GM19455 (cell line): ENCODE measurements around the gene EXOC3L2.
"Not testable (repeated sequence)": the region's sequence is repeated elsewhere in the genome, so short reads cannot be mapped to it uniquely, and the experiment has no call there.

Source experiments
- ATAC-seq: cut with Tn5 transposase; IDR thresholded peaks from one replicate; pipeline ENCODE4 v1.9.1; 2021; ENCODE audit not compliant: unreplicated experiment

The EXOC3L2 gene

GRCh38 chr19:45256836-45257235 lies 11.6 kb upstream of the EXOC3L2 start:
- ATAC-seq = no peak

- no peak for ATAC-seq
Observed at GRCh38 chr19:45255611-45256157, 10.5 kb upstream of the EXOC3L2 start.

DNA sequence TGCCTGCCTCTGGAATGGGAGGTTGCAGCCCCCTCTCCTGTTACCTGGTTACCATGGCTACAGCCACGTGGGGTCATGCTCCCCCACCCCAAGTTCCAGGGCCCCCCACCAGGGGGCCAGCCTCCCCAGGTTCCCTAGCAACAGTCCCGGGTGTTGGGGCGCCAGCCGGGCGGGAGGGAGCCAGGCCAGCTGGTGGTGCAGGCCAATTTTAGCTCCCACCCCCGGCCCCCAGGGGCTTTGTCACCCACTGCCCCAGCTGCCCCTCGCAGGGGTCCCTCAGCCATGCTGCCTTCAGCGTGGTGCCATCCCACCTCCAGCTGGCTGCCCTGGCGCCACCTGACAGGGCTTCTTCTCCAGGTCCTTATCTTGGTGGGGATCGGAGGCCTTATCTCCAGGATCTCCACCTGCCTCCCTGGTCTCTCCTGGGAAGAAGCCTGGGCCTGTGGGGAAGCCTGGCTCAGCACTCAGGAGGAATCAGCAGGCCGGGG lies 8.9 kb upstream of the EXOC3L2 start:
- no peak for ATAC-seq

DNA sequence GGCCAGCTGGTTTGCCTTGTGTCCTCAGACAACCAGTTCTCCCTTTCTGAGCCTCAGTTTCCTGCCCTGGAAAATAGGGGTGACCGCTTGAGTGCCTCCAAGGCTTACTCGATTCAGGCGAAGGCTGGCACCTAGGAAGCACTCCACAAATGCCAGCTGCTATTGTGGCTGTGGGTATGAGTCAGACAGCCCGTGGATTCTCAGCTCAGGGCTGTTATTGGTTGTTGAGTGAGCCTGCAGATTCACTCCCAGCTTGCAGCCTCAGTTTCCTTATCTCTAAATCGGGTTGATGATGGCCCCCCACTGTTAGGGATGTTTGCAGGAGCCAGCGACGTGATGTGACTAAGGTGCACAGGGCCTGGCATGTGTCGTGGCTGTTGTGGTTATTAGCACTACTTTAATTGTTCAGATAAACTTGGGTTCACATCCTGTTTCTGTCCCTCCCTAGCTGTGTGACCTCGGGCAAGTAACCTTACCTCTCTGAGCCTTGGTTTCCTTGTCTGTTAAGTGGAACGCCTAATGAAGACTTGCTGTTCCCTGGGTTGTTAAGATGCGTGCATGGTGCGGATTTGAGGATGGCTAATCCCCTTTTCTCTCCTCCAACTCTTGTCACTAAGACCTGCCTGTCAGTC lies 8.3 kb upstream of the EXOC3L2 start:
- ATAC-seq = no peak

DNA sequence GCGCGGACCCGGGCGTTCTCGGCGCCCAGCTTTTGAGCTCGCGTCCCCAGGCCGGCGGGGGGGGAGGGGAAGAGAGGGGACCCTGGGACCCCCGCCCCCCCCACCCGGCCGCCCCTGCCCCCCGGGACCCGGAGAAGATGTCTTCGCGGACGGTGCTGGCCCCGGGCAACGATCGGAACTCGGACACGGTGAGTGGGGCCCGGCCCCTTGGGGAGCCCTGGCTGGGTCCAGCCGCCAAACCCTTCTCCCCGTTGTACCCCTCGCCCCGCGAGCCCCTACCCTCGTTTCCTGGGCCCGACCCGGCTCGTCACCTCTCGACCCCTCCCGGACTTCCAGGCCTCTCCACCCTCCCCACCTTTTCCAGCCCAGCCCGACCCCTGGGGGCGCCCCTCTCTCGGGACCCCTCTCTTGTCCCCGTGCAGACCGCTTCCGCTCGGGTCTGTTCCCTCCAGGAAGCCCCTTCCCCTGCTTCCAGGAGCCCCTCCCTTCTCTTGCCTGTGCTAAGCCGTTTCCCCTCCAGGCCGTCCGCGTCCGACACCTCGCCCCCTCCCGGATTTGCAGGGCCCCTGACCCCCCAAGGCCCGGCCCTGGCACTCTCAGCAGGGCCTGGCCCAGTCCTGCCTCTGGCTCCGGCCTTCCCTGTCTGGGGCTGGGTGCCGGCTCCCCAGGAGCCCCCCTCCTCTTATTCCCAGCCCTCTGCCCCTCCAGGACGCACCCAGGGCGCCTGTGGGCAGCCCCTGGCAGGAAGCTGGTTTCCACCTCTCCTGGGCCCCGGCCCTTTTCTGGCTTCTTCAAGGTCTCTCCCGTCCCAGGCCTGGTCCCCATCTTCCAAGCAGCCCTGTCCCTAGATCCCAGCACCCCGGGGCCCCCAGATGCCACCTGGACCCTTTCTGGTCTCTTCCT lies 6.5 kb upstream of the EXOC3L2 start:
- no peak for ATAC-seq

DNA sequence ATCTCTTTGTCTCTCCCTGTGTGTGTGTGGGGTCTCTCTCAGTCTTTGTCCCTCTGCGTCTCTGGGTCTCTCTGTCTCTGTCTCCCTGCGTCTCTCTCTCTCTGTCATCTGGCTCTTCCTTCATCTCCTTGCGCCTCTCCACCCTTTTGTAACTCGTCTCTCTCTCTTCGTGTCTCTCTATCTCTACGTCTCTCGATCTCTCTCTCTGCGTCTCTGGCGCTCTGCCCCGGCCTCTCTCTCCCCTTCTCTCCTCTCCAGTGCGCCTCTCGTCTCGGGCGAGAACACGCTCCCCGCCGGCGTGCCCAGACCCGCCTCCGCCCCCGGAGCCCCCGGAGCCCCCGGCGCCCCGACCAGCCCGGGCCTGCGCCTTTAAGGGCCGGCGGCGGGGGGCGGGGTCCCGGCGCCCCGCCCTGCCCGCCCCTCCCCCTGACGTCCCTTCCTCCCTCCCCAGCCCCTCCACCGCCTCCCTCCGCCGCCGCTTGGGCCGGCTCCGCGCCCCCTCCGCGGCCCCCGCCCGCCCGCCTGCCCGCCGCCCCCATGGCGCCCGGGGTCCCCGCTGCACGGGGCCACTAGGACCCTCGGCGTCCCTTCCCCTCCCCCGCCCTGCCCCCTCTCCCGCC lies 5.7 kb upstream of the EXOC3L2 start, which contains the start of gene MARK4:
Gene MARK4 (plus strand): TSS at position 440 of the 620 bp plus-strand sequence. CDS start 318 bp downstream, outside the sequence.
- no peak for ATAC-seq

DNA sequence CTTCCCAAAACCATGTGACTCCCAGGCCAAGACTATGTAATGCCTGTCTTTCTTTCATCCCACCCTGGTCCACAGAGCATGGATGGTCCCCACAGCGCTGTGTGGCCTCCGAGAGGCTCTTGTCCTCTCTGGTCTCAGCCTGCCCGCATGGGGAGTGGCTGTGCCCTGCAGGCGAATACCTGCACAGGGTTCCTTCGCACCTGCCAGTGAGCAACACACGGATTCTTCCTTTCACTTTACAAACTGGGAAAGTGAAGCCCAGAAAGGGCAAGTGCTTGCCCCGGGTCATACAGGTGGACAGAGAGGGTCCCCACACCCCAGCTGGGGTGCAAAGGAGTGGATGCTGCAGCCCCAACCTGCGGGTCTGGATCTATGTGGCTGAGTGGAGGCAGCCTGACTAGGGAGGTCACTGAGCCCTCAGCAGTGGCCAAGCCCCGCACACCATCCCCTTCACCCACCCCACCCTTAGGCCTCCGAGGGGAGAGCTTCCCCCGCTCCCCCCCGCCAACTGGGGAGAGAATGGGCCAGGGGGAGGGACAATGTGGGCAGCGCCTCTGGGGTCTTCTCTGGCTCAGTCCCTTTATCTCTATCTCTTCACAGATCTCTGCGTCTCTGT lies 5.1 kb upstream of the EXOC3L2 start:
- no peak for ATAC-seq

DNA sequence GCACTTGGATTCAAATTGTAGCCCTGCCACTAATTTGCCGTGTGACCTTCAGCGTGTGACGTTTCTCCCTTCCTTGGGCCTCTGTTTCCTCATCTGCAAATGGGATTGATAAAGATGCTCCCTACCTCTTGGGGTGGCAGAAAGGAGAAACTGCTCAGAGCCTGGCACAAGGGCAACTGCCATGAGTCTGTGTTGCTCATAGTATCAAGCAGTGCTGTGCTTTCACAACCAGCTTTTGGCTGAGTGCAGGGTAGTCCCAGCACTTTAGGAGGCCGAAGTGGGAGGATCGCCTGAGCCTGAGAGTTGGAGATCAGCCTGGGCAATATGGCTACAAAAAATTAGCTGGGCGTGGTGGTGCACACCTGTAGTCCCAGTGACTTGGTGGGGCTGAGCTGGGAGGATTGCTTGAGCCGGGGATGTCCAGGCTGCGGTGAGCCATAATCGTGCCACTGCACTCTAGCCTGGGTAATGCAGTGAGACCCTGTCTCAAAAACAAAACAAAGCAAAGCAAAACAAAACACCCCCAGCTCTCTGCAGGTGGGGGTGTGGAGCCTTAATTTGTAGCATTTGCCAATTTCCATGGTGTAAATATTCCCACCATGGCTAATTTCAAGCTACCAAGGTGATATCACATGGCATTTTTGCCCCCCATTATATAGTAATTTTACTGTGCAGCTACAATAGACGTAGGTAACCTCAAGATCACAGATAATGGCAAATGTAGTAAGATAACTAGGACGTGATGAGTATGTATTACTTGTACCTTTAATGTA lies 4.2 kb upstream of the EXOC3L2 start:
- no peak for ATAC-seq

GRCh38 chr19:45247136-45247535 lies 1.9 kb upstream of the EXOC3L2 start:
- ATAC-seq = no peak

DNA sequence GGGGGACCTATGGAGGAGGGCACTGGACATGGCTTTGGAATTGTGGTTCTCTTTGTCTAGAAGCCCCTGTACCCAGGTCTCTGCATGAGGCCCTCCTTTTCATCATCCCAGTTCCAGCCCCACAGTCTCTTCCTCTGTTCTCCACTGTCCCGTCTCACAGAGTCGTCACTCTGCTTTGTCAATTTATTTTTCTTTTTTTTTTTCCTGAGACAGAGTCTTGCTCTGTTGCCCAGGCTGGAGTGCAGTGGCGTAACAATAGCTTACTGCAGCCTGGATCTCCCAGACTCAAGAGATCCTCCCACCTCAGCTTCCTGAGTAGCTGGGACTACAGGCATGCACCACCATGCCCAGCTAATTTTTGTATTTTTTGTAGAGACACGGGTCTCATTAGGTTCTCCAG lies 619 bp upstream of the EXOC3L2 start:
- ATAC-seq = no peak

- no peak for ATAC-seq
Observed at GRCh38 chr19:45244133-45244794, 943 bp downstream of the EXOC3L2 start.

- no peak for ATAC-seq
Observed at GRCh38 chr19:45243144-45243732, 2.0 kb downstream of the EXOC3L2 start.

DNA sequence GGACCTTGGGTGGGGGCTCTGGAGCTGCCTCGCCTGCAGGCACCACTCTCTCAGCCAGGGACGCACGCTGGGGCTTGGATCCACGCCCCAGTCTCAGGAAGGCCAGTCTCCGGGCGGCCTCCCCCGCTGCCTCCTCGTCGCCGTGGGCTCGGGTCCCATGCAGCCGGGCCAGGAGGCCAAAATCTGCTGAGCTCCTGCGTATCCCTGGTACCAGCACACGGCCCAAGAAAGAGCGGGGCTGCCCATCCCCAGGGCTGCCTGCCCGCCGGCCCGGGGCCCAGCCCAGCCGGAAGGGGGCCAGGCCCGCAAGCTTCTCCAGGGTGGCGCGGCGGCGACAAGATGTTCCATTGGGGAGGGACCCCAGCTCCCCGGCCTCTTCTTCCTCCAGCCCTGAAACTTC lies 6.7 kb downstream of the EXOC3L2 start:
- ATAC-seq = no peak

- no peak for ATAC-seq
Observed at GRCh38 chr19:45235485-45235884, 9.7 kb downstream of the EXOC3L2 start.

DNA sequence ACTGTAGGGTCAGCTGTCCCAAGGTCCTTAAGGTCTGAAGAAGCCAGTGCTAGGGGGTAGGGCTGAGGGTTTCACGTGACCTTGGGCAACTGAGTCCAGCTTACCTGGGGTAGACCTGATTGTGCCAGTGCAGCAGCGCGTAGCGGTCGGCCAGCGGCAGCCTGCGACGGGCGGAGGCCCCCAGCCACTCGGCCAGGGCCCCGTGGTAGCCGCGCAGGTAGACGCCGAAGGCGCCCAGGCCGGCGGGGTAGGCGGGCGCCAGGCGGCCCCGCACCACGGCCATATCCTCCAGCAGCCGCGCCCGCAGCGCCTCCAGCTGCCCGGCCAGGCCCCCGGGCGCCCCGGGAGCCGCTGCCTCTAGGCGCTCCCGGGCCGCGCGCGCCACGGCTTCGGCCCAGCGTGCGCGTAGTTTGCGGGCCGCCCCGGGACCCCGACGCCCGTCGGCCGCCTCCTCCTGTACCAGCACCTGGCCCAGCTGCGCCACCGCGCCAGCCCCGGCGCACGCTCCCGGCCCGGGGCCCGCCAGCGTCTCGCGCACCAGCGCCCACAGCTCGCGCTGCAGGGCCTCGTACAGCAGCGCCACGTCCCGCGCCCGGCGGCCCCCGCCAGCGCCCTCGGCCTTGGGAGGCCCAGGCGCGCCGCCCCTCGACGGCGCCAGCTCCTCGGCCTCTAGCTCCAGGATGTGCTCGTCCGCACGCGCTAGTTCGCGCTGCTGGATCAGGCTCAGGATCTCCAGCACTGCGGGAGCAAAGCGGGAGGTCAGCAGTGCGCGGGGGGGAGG lies 10.9 kb downstream of the EXOC3L2 start:
- no peak for ATAC-seq

GRCh38 chr19:45231891-45232290 lies 13.3 kb downstream of the EXOC3L2 start:
- no peak for ATAC-seq

DNA sequence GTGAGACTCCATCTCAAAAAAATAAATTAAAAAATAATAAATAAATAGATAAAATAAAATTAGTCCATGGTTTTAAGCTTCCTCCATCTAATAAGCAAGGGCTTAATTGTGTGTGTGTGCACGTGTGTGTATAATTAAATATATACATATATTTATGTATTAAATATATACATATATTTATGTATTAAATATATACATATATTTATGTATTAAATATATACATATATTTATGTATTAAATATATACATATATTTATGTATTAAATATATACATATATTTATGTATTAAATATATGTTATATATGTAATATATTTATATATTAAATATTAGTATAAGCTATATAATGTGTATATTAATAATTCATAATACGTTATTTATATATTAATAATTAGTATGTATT lies 16.2 kb downstream of the EXOC3L2 start:
- ATAC-seq = not testable (repeated sequence)

GRCh38 chr19:45224645-45225044 lies 20.6 kb downstream of the EXOC3L2 start:
- ATAC-seq = no peak

DNA sequence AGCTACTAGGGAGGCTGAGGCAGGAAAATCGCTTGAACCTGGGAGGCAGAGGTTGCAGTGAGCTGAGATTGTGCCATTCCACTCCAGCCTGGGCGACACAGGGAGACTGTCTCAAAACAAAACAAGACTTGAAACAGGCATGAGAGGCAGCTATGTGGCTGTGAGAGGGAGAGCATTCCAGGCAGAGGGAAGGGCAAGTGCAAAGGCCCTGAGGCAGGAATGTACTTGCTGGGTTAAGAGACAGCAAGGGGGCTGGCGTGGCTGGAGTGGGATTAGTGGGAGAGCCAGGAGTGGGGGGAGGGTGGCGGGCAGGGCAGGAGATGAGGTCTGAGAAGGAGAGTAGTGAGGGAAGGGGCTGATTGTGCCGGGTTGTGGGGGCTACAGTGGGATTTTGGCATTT lies 21.3 kb downstream of the EXOC3L2 start:
- no peak for ATAC-seq
